Stomach (tissue), 9 donors: Measurements from ENCODE around the gene PPP1R13B. TPM values are rescaled to one million over a fixed set of nuclear protein-coding genes. Genes with fewer than 3 reads are reported as not detected.
A peak's percentile ranks its signal among the peaks of the same experiment; 100 is the strongest.

Experiments
- DNase-seq, 2 donors: peaks; one replicate each; pipeline versions ENCODE4 v3.0.0 to v3.0.0-alpha.2; 2013 to 2019
- H3K27ac ChIP-seq, 5 donors: fragments of 200-600 bp in 4 of 5; sonication (generic) in 4 of 5; one replicate each; pipeline ENCODE4 v1.5.1; 2013 to 2019; ENCODE audit warnings: mild to moderate bottlenecking in 1 of 5, moderate library complexity in 1 of 5
- H3K27me3 ChIP-seq, 3 donors: fragments of 200-600 bp; sonication (generic); one replicate each; pipeline ENCODE4 v1.5.1; 2017 to 2019; ENCODE audit warnings: mixed run types in 1 of 3
- H3K36me3 ChIP-seq, 4 donors: fragments of 200-600 bp; sonication (generic); 1 replicate in 3 of 4; 2 replicates in 1 of 4; pipeline ENCODE4 v1.5.1; 2016 to 2019
- H3K4me1 ChIP-seq, 4 donors: fragments of 200-600 bp; sonication (generic); one replicate each; pipeline ENCODE4 v1.5.1; 2016 to 2019
- H3K4me3 ChIP-seq, 4 donors: fragments of 200-600 bp; sonication (generic) in 3 of 4; one replicate each; pipeline ENCODE4 v1.5.1; 2016 to 2019; ENCODE audit warnings: mild to moderate bottlenecking in 1 of 4
- H3K9me3 ChIP-seq, 4 donors: fragments of 200-600 bp; sonication (generic); one replicate each; pipeline ENCODE4 v1.5.1; 2016 to 2019
- EP300 ChIP-seq: sonication (generic); formaldehyde crosslinking; IDR thresholded peaks from one replicate; pipeline ENCODE4 v1.6.1; 2017; ENCODE audit warnings: antibody characterized with exemption
- POLR2A ChIP-seq, 4 donors: fragments of 450-650 bp; IDR thresholded peaks; one replicate each; pipeline ENCODE4 v1.6.1; 2016; ENCODE audit warnings: antibody characterized with exemption in 4 of 4, control low read depth in 2 of 4, mild to moderate bottlenecking in 1 of 4, moderate library complexity in 1 of 4
- POLR2AphosphoS5 ChIP-seq, 3 donors: sonication (generic); formaldehyde crosslinking; IDR thresholded peaks; one replicate each; pipeline ENCODE4 v1.6.1; 2016; ENCODE audit warnings: antibody characterized with exemption in 3 of 3
- WGBS, 5 donors: extraction: QIAGEN DNeasy Blood & Tissue Kit in 3 of 5; methylation state at CpG; one replicate each; pipeline versions ENCODE4 v1.1.5 to v1.1.7; 2013 to 2018; 5-methylcytosine and 5-hydroxymethylcytosine counted together
- intact Hi-C: fragments of 100-400 bp; cut with DNase I; formaldehyde crosslinking; loops from one replicate; pipeline ENCODE4 v1.15.1; 2023; ENCODE audit warnings: low total_unique reads
- polyA plus RNA-seq, 3 donors: library from polyadenylated mRNA; stranded (reverse); fragments of 200-250 nt; gene quantifications; one replicate each; pipeline ENCODE4 v1.2.3, GENCODE V29; 2013
- total RNA-seq, 5 donors: library from RNA; depleted of rRNA; stranded (reverse); fragments of >200 nt; gene quantifications; one replicate each; pipeline versions ENCODE4 v1.1.0 to v1.2.3, GENCODE V29; 2014 to 2016
- TF ChIP-seq, protein P1 (sequence below), 7 experiments: fragments of 450-650 bp in 4 of 7; fragments of 200-600 bp in 3 of 7; sonication (generic) in 3 of 7; IDR thresholded peaks; one replicate each; pipeline ENCODE4 v1.5.1; 2016 to 2019; ENCODE audit warnings: antibody characterized with exemption in 7 of 7, control low read depth in 2 of 7, mild to moderate bottlenecking in 1 of 7
- donor health status: healthy with polysubstance abuse.
- donor health status: Bipolar disorder and iron deficiency.
- donor health status: healthy.

Gene PPP1R13B
- total and polyA plus RNA-seq, 8 donors, result 10.8 to 84.0 (median 18.3) TPM

- Histone ChIP-seq H3K27ac (peak overlapping the region in 2 of 5 donors; percentile 69 to 86), H3K9me3 (no peaks in the 10 kb centered on the region), H3K27me3 (no peaks in the 10 kb centered on the region), H3K4me1 (peaks cover 11 to 71% (median 45%) of the 10 kb centered on the region in 4 donors), H3K36me3 (no peaks in the 10 kb centered on the region), H3K4me3 (no peak overlapping the region)
- intact Hi-C loops, result no loop called here
- WGBS, 5 donors, result 85 to 96% (median 93%) methylated on average over 1 of the region's 1 CpG
- DNase-seq, result no peak
- TF ChIP-seq EP300 (no peak), POLR2A (IDR thresholded peaks at IDR 0.05) (no peak), POLR2AphosphoS5 (IDR thresholded peaks at IDR 0.05) (no peak)
- TF ChIP-seq, protein P1, sequence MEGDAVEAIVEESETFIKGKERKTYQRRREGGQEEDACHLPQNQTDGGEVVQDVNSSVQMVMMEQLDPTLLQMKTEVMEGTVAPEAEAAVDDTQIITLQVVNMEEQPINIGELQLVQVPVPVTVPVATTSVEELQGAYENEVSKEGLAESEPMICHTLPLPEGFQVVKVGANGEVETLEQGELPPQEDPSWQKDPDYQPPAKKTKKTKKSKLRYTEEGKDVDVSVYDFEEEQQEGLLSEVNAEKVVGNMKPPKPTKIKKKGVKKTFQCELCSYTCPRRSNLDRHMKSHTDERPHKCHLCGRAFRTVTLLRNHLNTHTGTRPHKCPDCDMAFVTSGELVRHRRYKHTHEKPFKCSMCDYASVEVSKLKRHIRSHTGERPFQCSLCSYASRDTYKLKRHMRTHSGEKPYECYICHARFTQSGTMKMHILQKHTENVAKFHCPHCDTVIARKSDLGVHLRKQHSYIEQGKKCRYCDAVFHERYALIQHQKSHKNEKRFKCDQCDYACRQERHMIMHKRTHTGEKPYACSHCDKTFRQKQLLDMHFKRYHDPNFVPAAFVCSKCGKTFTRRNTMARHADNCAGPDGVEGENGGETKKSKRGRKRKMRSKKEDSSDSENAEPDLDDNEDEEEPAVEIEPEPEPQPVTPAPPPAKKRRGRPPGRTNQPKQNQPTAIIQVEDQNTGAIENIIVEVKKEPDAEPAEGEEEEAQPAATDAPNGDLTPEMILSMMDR (IDR thresholded peaks at IDR 0.05), result no peak
Measured at GRCh38 chr14:103818870-103819269, 28.5 kb downstream of the PPP1R13B start.

GRCh38 chr14:103818422-103818821 lies 29.0 kb downstream of the PPP1R13B start:
- intact Hi-C loops, result no loop called here

GRCh38 chr14:103817595-103817994 lies 29.8 kb downstream of the PPP1R13B start:
- no peak for TF ChIP-seq POLR2A (IDR thresholded peaks at IDR 0.05)
- TF ChIP-seq, protein P1 (IDR thresholded peaks at IDR 0.05), result no peak
- TF ChIP-seq EP300, result no peak
- no peak for TF ChIP-seq POLR2AphosphoS5 (IDR thresholded peaks at IDR 0.05)
- no peaks in the 10 kb centered on the region for H3K36me3 ChIP-seq
- H3K27me3 ChIP-seq, result no peaks in the 10 kb centered on the region
- peak overlapping the region in 1 of 5 donors; percentile 22 for H3K27ac ChIP-seq
- peaks cover 11 to 69% (median 42%) of the 10 kb centered on the region in 4 donors for H3K4me1 ChIP-seq
- no peak overlapping the region for H3K4me3 ChIP-seq
- WGBS, 5 donors, result 83 to 100% (median 93%) methylated on average over 1 of the region's 1 CpG
- intact Hi-C loops, result no loop called here
- no peak for DNase-seq
- no peaks in the 10 kb centered on the region for H3K9me3 ChIP-seq

More at GRCh38 chr14:103818422-103818821, 29.0 kb downstream of the PPP1R13B start:
- Histone ChIP-seq H3K27ac (peak overlapping the region in 1 of 5 donors; percentile 86), H3K4me3 (no peak overlapping the region), H3K27me3 (no peaks in the 10 kb centered on the region), H3K9me3 (no peaks in the 10 kb centered on the region), H3K4me1 (peaks cover 11 to 69% (median 45%) of the 10 kb centered on the region in 4 donors), H3K36me3 (no peaks in the 10 kb centered on the region)
- DNase-seq, result no peak
- no peak for TF ChIP-seq EP300
- no peak for TF ChIP-seq POLR2AphosphoS5 (IDR thresholded peaks at IDR 0.05)
- TF ChIP-seq, protein P1 (IDR thresholded peaks at IDR 0.05), result no peak
- no peak for TF ChIP-seq POLR2A (IDR thresholded peaks at IDR 0.05)
- WGBS, 5 donors, result 38 to 75% (median 62%) methylated on average over 3 of the region's 3 CpGs

DNA sequence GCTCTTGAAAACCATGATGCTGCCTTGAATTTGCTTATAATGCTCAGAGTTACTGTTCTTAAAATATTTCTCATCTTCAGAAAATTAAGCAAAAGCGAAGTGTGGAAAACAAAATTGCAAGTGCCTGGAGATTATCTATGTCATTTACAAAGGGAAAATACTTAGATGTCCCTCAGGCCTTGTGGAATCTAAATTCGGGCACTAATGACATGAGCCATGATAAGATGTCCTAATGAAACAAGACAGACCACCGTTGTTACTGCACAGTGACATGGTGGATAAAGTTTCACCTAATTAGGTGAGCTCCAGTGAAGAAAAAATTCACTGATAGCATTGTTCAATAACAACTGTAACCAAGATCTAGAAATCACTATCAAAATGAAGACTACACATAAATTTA lies 30.4 kb downstream of the PPP1R13B start:
- no peak for DNase-seq
- H3K4me3 ChIP-seq, result no peak overlapping the region
- 43 to 60% (median 54%) methylated on average over 3 of the region's 3 CpGs for WGBS, 5 donors
- no peaks in the 10 kb centered on the region for H3K27me3 ChIP-seq
- intact Hi-C loops, result no loop called here
- H3K4me1 ChIP-seq, result peaks cover 11 to 71% (median 42%) of the 10 kb centered on the region in 4 donors
- TF ChIP-seq, protein P1 (IDR thresholded peaks at IDR 0.05), result no peak
- no peak for TF ChIP-seq POLR2A (IDR thresholded peaks at IDR 0.05)
- no peak for TF ChIP-seq POLR2AphosphoS5 (IDR thresholded peaks at IDR 0.05)
- no peak for TF ChIP-seq EP300
- H3K9me3 ChIP-seq, result no peaks in the 10 kb centered on the region
- H3K27ac ChIP-seq, result peak overlapping the region in 1 of 5 donors; percentile 22
- no peaks in the 10 kb centered on the region for H3K36me3 ChIP-seq
